H4 (cell line): ENCODE data around the gene ULK4. TPM values are rescaled to one million over a fixed set of nuclear protein-coding genes. Genes with fewer than 3 reads are reported as not detected.
A peak's percentile ranks its signal among the peaks of the same experiment; 100 is the strongest.
"Not testable (repeated sequence)": the region's sequence is repeated elsewhere in the genome, so short reads cannot be mapped to it uniquely, and the experiment has no call there.

ENCODE experiments used
- DNase-seq: peaks from one replicate; pipeline ENCODE4 v3.0.0-alpha.2; 2015; ENCODE audit warnings: low spot score
- total RNA-seq: library from RNA; depleted of rRNA; stranded (reverse); fragments of >200 nt; shearing (Covaris generic); gene quantifications from 2 replicates; pipeline ENCODE4 v1.2.3, GENCODE V29; 2014

Gene ULK4
- total RNA-seq, 1 experiment from 2014 or later: 8.4 TPM

DNA sequence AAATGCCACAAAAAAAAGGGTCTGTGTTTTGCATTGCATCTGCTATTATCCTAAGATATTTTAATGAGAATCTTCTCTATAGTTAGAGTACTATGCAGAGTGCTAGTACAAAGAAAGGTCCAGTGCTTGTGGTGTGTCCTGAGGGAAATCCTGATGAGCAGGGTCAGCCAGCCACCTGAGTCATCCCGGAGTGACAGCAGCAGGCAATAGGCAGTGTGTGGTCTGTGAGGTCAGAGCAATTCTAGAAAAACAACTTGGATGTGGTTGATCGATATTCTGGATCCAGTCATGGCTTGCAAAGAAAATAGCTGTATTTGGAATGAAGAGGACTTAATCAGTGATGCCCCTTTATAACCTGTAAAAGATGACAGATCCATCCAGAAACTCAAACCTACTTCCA, 643.4 kb downstream of the ULK4 start:
- no peak for DNase-seq

GRCh38 chr3:41317718-41318117, 644.2 kb downstream of the ULK4 start:
- DNase-seq: no peak

GRCh38 chr3:41317298-41317697, 644.6 kb downstream of the ULK4 start:
- DNase-seq: no peak

- DNase-seq: no peak
Observed at GRCh38 chr3:41315126-41315525, 646.8 kb downstream of the ULK4 start.

GRCh38 chr3:41308119-41308518, 653.8 kb downstream of the ULK4 start:
- no peak for DNase-seq

DNA sequence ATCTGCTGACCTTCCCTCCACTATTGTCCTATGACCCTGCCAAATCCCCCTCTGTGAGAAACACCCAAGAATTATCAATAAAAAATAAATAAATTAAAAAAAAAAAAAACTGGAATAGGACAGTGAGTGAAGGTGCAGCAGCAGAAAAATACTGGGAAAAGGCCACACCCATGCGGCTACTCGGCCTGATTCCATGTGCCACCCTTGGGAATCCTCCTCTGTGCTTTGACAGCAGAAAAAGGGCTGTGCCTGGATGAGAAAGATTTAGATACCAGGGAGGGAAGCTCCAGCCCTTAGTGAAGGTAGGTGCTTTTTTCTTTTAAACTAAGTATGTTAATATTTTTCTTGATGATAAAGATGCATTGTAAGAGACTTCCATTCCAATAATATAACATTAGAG, 654.8 kb downstream of the ULK4 start:
- DNase-seq: no peak

GRCh38 chr3:41304593-41304992, 657.3 kb downstream of the ULK4 start:
- peak; percentile 3 for DNase-seq

- DNase-seq: no peak
Observed at GRCh38 chr3:41302295-41302694, 659.6 kb downstream of the ULK4 start.

DNA sequence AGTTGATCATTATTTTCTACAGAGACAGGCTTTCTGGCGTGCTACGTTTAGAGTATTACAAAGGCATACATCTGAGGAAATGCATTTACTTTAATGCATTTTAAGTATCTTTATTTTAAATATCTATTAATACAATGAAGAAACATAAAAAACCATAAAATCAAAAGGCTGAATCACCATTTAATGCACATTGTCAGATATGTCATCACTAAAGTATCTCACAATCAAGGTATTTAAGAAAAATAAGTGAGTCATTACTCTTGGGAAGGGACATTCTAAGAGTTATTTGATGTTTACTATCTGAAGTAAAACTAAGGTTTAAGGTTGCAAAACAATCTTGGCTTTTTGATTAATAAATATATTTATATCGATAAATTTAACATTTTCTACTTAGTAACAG, 660.4 kb downstream of the ULK4 start:
- DNase-seq: no peak

DNA sequence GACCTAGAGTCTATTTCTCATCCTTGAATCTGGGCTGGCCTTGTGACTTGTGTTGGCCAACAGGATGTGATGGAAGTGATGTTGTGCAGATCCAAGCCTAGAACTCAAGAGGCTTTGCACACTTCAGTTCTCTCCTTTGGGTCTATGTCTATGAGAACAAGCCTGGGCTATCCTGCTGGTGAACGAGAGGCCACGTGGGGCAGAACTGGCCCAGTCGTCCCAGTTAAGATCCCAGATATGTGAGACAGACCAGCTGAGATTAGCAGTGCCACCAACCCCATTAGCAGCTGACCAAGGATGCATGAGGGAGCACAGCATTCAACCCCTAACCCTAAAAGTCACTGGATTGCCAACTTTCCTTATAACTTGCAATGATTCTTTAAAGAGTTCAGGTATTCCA, 662.9 kb downstream of the ULK4 start:
- no peak for DNase-seq

- DNase-seq: no peak
Observed at GRCh38 chr3:41297750-41298149, 664.2 kb downstream of the ULK4 start.

GRCh38 chr3:41296556-41296955, 665.3 kb downstream of the ULK4 start:
- no peak for DNase-seq

- no peak for DNase-seq
Observed at GRCh38 chr3:41295740-41296139, 666.2 kb downstream of the ULK4 start.

GRCh38 chr3:41293169-41293681, 668.7 kb downstream of the ULK4 start:
- no peak for DNase-seq

DNA sequence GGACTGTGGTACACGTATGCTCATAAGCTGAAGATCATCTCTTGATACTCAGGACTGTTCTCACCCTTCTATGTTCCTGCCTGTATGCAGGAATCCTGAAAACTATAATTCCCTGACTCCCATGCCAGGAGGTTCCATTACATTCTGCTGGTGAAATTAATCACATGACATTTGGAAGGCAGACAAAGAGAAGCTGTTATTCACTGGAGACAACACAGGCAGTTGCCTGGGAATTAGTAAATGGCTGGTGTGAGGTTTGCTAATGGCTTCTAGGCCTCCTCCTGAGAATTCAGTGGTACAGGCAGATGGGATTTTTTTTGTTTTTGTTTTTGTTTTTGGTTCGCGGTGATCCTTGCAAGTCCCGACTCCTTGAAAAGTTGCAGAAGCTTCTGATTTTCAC, 671.2 kb downstream of the ULK4 start:
- no peak for DNase-seq

GRCh38 chr3:41290306-41290705, 671.6 kb downstream of the ULK4 start:
- no peak for DNase-seq

GRCh38 chr3:41288785-41289184, 673.1 kb downstream of the ULK4 start:
- DNase-seq: no peak

DNA sequence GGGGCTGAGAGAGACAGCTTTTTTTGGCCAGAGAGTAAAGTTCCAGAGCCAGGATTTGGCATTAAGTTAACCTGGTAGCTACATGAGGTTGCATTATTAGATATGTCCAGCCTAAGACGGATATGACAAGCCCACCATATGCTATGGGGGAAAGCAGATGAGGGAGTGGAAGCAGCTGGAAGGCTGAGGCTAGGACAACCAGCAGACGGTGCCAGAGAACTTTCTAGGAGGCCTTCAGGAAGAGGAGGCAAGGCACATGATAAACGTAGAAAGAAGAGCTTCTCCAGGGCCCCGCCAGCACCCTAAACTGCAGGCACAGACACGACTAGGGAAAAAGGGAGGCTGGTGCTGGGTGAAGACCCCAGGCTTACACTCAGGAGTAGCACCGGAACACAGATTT, 675.6 kb downstream of the ULK4 start:
- DNase-seq: no peak

DNA sequence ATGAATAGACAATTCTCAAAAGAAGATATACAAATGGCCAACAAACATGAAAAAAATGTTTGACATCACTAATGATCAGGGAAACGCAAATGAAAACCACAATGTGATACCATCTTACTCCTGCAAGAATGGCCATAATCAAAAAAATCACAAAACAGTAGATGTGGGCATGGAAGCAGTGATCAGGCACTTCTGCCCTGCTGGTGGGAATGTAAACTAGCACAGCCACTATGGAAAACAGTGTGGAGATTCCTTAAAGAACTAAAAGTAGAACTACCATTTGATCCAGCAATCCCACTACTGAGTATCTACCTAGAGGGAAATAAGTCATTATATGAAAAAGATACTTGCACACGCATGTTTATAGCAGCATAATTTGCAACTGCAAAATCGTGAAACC, 677.0 kb downstream of the ULK4 start:
- not testable (repeated sequence) for DNase-seq

- DNase-seq: no peak
Observed at GRCh38 chr3:41277790-41278465, 684.0 kb downstream of the ULK4 start.

DNA sequence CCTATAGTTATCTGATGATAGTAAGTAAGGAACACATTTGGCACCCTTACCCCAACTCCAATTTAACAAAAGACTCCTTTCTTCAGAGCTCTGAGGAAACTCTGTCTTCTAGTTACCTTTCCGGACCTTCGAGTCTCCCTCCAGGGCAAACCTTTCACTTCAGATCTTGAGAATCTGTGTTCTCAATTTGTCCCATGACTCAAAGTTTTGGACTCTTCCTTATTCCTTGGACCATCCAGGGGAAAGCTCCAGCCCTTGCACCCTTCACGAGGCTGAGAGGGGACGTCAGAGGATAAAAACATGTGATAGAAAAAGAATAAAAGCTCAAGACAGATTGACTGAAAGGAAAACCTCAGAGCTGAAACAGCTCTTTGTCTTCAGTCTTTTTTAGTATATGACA, 685.7 kb downstream of the ULK4 start:
- DNase-seq: no peak

GRCh38 chr3:41274944-41275668, 686.8 kb downstream of the ULK4 start:
- no peak for DNase-seq

DNA sequence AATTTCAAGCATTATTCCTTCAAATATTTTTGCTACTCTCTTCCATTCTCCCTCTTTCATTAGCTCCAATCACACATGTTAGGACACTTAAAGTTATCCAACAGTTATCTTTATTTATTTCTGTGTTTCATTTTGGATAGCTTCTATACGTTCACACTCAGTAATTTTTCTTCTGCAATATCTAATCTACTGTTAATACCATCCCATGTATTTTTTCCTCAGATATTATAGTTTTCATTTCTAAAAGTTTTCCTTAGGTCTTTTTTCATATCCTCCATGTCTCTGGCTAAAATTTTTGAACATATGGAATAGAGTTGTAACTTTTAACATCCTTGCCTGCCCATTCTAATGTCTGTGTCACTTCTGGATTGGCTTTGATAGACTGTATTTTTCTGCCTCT, 689.2 kb downstream of the ULK4 start:
- no peak for DNase-seq
